K562 (cell line): ENCODE measurements around the gene OR5P2. TPM values are rescaled to one million over a fixed set of nuclear protein-coding genes. Genes with fewer than 3 reads are reported as not detected.

Source experiments
- ATAC-seq: fragments of 200-7000 bp; cut with Tn5 transposase; 3 replicates; pipeline ENCODE4 v1.9.1; 2020; ENCODE audit warnings: moderate library complexity
- BruUV-seq: library from RNA; stranded (reverse); fragments of 400-500 nt; replicated peaks from 2 replicates; lab custom pipeline; 2021; lab: Mats Ljungman, UMichigan
- CTCF ChIA-PET: fragments of 300-600 bp; formaldehyde crosslinking; extraction: SDS; loops from one replicate; lab custom pipeline; 2021; ENCODE audit warnings: low intra/inter-chr PET ratio; lab: Yijun Ruan, JAX
- POLR2A ChIA-PET: fragments of 300-600, 350-650 bp; sonication (Branson Sonifier 250); formaldehyde crosslinking; extraction: SDS; loops from one replicate; lab custom pipeline; 2021; ENCODE audit warnings: antibody characterized with exemption, inconsistent platforms; lab: Yijun Ruan, JAX
- DNase-seq, 4 experiments: peaks; one replicate each; pipeline versions ENCODE4 v3.0.0 to v3.0.0-alpha.2; 2011 to 2018; ENCODE audit warnings: low spot score in 3 of 4, mixed read lengths in 3 of 4; ENCODE audit errors: extremely low read depth in 1 of 4
- FAIRE-seq: peaks from 2 replicates; lab custom pipeline; 2011; peaks lifted over from hg19 to GRCh38; lab: Jason Lieb, UNC
- H2AFZ ChIP-seq: 2 replicates; pipeline ENCODE4 v1.6.0; 2011; ENCODE audit warnings: low read depth, low read length, control low read depth, inconsistent platforms
- H3K27ac ChIP-seq: fragments of 200-600 bp; 3 replicates; pipeline ENCODE4 v1.8.0; 2011; ENCODE audit warnings: low read depth, mild to moderate bottlenecking, control low read depth, inconsistent platforms, low read length, moderate library complexity, mixed read lengths; ENCODE audit errors: extremely low read depth
- H3K27me3 ChIP-seq, 2 experiments: fragments of 300-600 bp in 1 of 2; 2 replicates in 1 of 2; 3 replicates in 1 of 2; pipeline versions ENCODE4 v1.6.0 to v1.8.0; 2011; ENCODE audit warnings: inconsistent platforms in 2 of 2, low read length in 2 of 2, mild to moderate bottlenecking in 1 of 2, mixed read lengths in 1 of 2, moderate library complexity in 1 of 2; ENCODE audit not compliant: control insufficient read depth in 2 of 2, insufficient read depth in 2 of 2
- H3K36me3 ChIP-seq: fragments of 300-600 bp; 3 replicates; pipeline ENCODE4 v1.8.0; 2011; ENCODE audit warnings: mild to moderate bottlenecking, low read length, inconsistent platforms; ENCODE audit not compliant: control insufficient read depth, insufficient read depth
- H3K4me1 ChIP-seq, 2 experiments: fragments of 200-600 bp in 1 of 2; replicated peaks in 1 of 2; 2 replicates in 1 of 2; 3 replicates in 1 of 2; pipeline versions ENCODE4 v1.5.1 to v1.8.0; 2011; ENCODE audit warnings: inconsistent platforms in 2 of 2, low read length in 2 of 2, mild to moderate bottlenecking in 1 of 2, mixed read lengths in 1 of 2, moderate library complexity in 1 of 2; ENCODE audit not compliant: control insufficient read depth in 2 of 2, insufficient read depth in 2 of 2
- H3K4me2 ChIP-seq: 2 replicates; pipeline ENCODE4 v1.6.1; 2011; ENCODE audit warnings: low read length, control low read depth, inconsistent platforms, mixed read lengths; ENCODE audit not compliant: insufficient read depth
- H3K4me3 ChIP-seq: fragments of 200-600 bp; sonication (generic), shearing (Covaris generic); 2 replicates; pipeline ENCODE4 v1.5.1; 2016; ENCODE audit warnings: control low read depth, inconsistent platforms
- H3K79me2 ChIP-seq: fragments of 200-600 bp; 3 replicates; pipeline ENCODE4 v1.8.0; 2011; ENCODE audit warnings: low read length, inconsistent platforms; ENCODE audit not compliant: control insufficient read depth, insufficient read depth
- H3K9ac ChIP-seq, 2 experiments: 2 replicates each; pipeline versions ENCODE4 v1.6.0 to v1.6.1; 2011; ENCODE audit warnings: low read depth in 2 of 2, low read length in 2 of 2, control low read depth in 1 of 2, inconsistent platforms in 1 of 2, mild to moderate bottlenecking in 1 of 2, mixed read lengths in 1 of 2; ENCODE audit not compliant: insufficient read depth in 1 of 2
- H3K9me1 ChIP-seq: one replicate; pipeline ENCODE4 v1.6.0; 2011; ENCODE audit warnings: inconsistent platforms, mild to moderate bottlenecking, low read length, moderate library complexity; ENCODE audit not compliant: control insufficient read depth, insufficient read depth
- H3K9me3 ChIP-seq: replicated peaks from 2 replicates; pipeline ENCODE4 v1.5.1; 2011; ENCODE audit warnings: low read depth, low read length, inconsistent platforms; ENCODE audit not compliant: control insufficient read depth, insufficient read depth
- H4K20me1 ChIP-seq: replicated peaks from 2 replicates; pipeline ENCODE4 v1.6.1; 2011; ENCODE audit warnings: low read length, inconsistent platforms, mixed read lengths; ENCODE audit not compliant: control insufficient read depth, insufficient read depth
- NELFE ChIP-seq: IDR thresholded peaks from 2 replicates; pipeline ENCODE4 v1.6.1; 2011; ENCODE audit warnings: mild to moderate bottlenecking; ENCODE audit not compliant: insufficient read depth, insufficient read length
- NONO ChIP-seq, 2 experiments: fragments of 200-400 bp in 1 of 2; fragments of 450-650 bp in 1 of 2; formaldehyde crosslinking in 1 of 2; IDR thresholded peaks; 2 replicates each; pipeline ENCODE4 v1.6.1; 2017; ENCODE audit warnings: low read depth in 2 of 2, mild to moderate bottlenecking in 2 of 2, moderate library complexity in 2 of 2, low read length in 1 of 2
- NR2C1 ChIP-seq, 2 experiments: fragments of 450-650 bp; IDR thresholded peaks; 2 replicates each; pipeline ENCODE4 v1.6.1; 2017; ENCODE audit warnings: mild to moderate bottlenecking in 2 of 2, antibody characterized with exemption in 1 of 2, inconsistent platforms in 1 of 2, missing compliant biosample characterization in 1 of 2, missing genetic modification characterization in 1 of 2
- RBM22 ChIP-seq: fragments of 200-400 bp; formaldehyde crosslinking; IDR thresholded peaks from 2 replicates; pipeline ENCODE4 v1.6.1; 2018; ENCODE audit warnings: low read length, low read depth; ENCODE audit not compliant: poor library complexity, severe bottlenecking
- TAF1 ChIP-seq: IDR thresholded peaks from 2 replicates; pipeline ENCODE4 v1.6.1; 2011; ENCODE audit warnings: mild to moderate bottlenecking, low read length, moderate library complexity; ENCODE audit not compliant: insufficient read depth, control insufficient read depth, severe bottlenecking; ENCODE audit errors: extremely low read depth
- WHSC1 ChIP-seq: IDR thresholded peaks from one replicate; pipeline ENCODE4 v1.6.1; 2012; ENCODE audit warnings: low read length, control low read depth, inconsistent platforms
- YBX1 ChIP-seq: fragments of 450-650 bp; IDR thresholded peaks from 2 replicates; pipeline ENCODE4 v1.7.1; 2016; ENCODE audit warnings: mild to moderate bottlenecking
- ZNF253 ChIP-seq: fragments of 250-450 bp; sonication (Bioruptor Pico); conservative IDR thresholded peaks from 2 replicates; pipeline ENCODE4 v1.6.1; 2021; ENCODE audit warnings: mild to moderate bottlenecking
- ZNF707 ChIP-seq: fragments of 250-450 bp; sonication (Bioruptor Pico); conservative IDR thresholded peaks from 2 replicates; pipeline ENCODE4 v1.8.0; 2022; ENCODE audit warnings: inconsistent platforms, mild to moderate bottlenecking, moderate library complexity
- ZNF764 ChIP-seq: fragments of 250-450 bp; sonication (Bioruptor Pico); IDR thresholded peaks from 2 replicates; pipeline ENCODE4 v1.4.0; 2020; ENCODE audit warnings: low read depth, mild to moderate bottlenecking, moderate library complexity
- WGBS: fragments of 100-300 bp; shearing (Covaris generic); methylation state at CpG from one replicate; pipeline ENCODE4 v1.1.6; 2016; ENCODE audit warnings: low coverage, mixed read lengths; ENCODE audit not compliant: insufficient coverage; ENCODE audit errors: missing lambda C conversion rate; 5-methylcytosine and 5-hydroxymethylcytosine counted together
- in situ Hi-C: fragments of 300-500 bp; cut with MboI; formaldehyde crosslinking; loops from 4 replicates; pipeline ENCODE4 v1.15.0; 2018; ENCODE audit warnings: inconsistent platforms, mixed read lengths
- intact Hi-C: fragments of 100-400 bp; cut with micrococcal nuclease; formaldehyde crosslinking; loops from 2 replicates; pipeline ENCODE4 v1.14.2; 2022
- polyA plus RNA-seq, 8 experiments: library from polyadenylated mRNA; depleted of rRNA in 4 of 8; stranded (reverse) in 5 of 8; unstranded in 3 of 8; fragments of >200 nt; fragmentation: Nextera tagmentation in 2 of 8; fragmentation: Illumina TruSeq in 1 of 8; extraction: Ambion mirVana in 2 of 8; extraction: Trizol in 1 of 8; gene quantifications; 2 replicates each; pipeline versions ENCODE4 v1.2.1 to v1.2.3, GENCODE V29; 2011 to 2014; ENCODE audit warnings: inconsistent platforms in 1 of 8, missing spikeins in 1 of 8
- total RNA-seq, 7 experiments: library from RNA; depleted of rRNA in 6 of 7; stranded (reverse); fragments of >200 nt in 6 of 7; fragmentation: Illumina TruSeq in 2 of 7; extraction: Trizol in 2 of 7; gene quantifications; 2 replicates each; pipeline versions ENCODE4 v1.2.1 to v1.2.3, GENCODE V29; 2011 to 2021; ENCODE audit warnings: low replicate concordance in 1 of 7
- TF ChIP-seq, protein P1 (sequence below): fragments of 450-650 bp; IDR thresholded peaks from 2 replicates; pipeline ENCODE4 v1.6.1; 2018; ENCODE audit warnings: mild to moderate bottlenecking, low read depth; ENCODE audit not compliant: partially characterized antibody
- TF ChIP-seq, protein P2 (sequence below): sonication (generic); formaldehyde crosslinking; IDR thresholded peaks from 2 replicates; pipeline ENCODE4 v1.8.0; 2022; ENCODE audit warnings: mild to moderate bottlenecking, missing genetic modification reagents
- TF ChIP-seq, protein P3 (sequence below), 2 experiments: IDR thresholded peaks in 1 of 2; conservative IDR thresholded peaks in 1 of 2; 2 replicates each; pipeline ENCODE4 v1.6.1; 2016; ENCODE audit warnings: low read depth in 2 of 2, mild to moderate bottlenecking in 1 of 2, missing compliant biosample characterization in 1 of 2, missing genetic modification characterization in 1 of 2, moderate library complexity in 1 of 2

OR5P2 gene
- total and polyA plus RNA-seq, 9 of the 15 experiments (the other 6 are each of a cell fraction or from before 2014, with no cell fraction given) = not detected

DNA sequence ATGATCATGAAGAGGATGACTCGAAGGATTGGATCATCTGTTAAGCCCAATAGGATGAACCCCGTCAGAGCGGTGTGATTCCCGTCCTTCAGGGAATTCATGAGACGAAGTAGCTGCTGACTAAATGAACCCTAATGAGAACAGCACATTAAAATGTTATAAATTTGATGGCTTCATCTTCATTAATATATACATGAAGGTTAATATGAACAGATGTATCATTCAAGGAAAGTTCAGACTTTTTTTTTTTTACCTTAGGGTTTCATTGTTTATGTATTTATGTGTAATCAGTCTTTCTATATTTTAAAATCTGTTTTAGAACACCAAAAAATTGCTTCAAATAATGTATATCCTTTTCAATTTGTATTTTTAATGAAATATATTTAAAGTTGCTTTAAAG lies at the start of gene OR5P2 (continued):
- TF ChIP-seq, protein P1, sequence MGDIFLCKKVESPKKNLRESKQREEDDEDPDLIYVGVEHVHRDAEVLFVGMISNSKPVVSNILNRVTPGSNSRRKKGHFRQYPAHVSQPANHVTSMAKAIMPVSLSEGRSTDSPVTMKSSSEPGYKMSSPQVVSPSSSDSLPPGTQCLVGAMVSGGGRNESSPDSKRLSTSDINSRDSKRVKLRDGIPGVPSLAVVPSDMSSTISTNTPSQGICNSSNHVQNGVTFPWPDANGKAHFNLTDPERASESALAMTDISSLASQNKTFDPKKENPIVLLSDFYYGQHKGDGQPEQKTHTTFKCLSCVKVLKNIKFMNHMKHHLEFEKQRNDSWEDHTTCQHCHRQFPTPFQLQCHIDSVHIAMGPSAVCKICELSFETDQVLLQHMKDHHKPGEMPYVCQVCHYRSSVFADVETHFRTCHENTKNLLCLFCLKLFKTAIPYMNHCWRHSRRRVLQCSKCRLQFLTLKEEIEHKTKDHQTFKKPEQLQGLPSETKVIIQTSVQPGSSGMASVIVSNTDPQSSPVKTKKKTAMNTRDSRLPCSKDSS = no peak
- no peak for TF ChIP-seq NONO (IDR thresholded peaks at IDR 0.05; ENCODE audit: low read depth in 2 of 2, low read length in 1 of 2)
- no peak for TF ChIP-seq ZNF764 (CRISPR knock-in tag)
- no peak for TF ChIP-seq TAF1
- TF ChIP-seq, protein P2, sequence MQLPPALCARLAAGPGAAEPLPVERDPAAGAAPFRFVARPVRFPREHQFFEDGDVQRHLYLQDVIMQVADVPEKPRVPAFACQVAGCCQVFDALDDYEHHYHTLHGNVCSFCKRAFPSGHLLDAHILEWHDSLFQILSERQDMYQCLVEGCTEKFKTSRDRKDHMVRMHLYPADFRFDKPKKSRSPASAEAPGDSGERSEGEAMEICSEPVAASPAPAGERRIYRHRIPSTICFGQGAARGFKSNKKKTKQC (CRISPR knock-in tag) = no peak

DNA sequence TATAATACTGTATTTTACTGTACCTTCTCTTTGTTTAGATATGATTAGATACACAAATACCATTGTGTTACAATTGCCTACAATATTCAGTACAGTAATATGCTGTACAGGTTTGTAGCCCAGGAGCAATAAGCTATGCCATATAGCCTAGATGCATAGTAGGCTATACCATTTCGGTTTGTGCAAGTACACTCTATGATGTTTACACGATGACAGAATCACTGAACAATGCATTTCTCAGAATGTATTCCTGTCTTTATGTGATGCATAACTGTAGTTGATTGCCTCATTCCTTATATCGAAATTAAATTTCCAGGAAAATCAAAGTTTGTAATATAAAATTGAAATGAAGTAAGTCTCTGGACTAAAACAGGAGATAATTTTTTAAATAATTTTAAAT lies 49.3 kb upstream of the OR5P2 start:
- no peak overlapping the region for H3K4me3 ChIP-seq
- BruUV-seq = no TSS peak
- H3K36me3 ChIP-seq = no peaks in the 10 kb centered on the region
- ATAC-seq (no peak), FAIRE-seq (no peak), DNase-seq (no peak)
- ChIA-PET CTCF (no interaction called here), POLR2A (no interaction called here)
- no peaks in the 10 kb centered on the region for H3K9me3 ChIP-seq
- H2AFZ ChIP-seq = no peak overlapping the region
- H3K27me3 ChIP-seq = no peaks in the 10 kb centered on the region
- 2% methylated on average over 3 of the region's 3 CpGs for WGBS
- no peak overlapping the region for H3K9ac ChIP-seq
- no peaks in the 10 kb centered on the region for H3K9me1 ChIP-seq
- no peaks in the 10 kb centered on the region for H3K79me2 ChIP-seq
- in situ Hi-C loops = no loop called here
- H4K20me1 ChIP-seq = no peaks in the 10 kb centered on the region
- intact Hi-C loops = no loop called here
- H3K27ac ChIP-seq = no peak overlapping the region
- no peak overlapping the region for H3K4me2 ChIP-seq
- H3K4me1 ChIP-seq = no peaks in the 10 kb centered on the region
- no peak for TF ChIP-seq ZNF707 (CRISPR knock-in tag)
- TF ChIP-seq RBM22 = no peak
- no peak for TF ChIP-seq NELFE
- no peak for TF ChIP-seq ZNF253
- TF ChIP-seq, protein P3, sequence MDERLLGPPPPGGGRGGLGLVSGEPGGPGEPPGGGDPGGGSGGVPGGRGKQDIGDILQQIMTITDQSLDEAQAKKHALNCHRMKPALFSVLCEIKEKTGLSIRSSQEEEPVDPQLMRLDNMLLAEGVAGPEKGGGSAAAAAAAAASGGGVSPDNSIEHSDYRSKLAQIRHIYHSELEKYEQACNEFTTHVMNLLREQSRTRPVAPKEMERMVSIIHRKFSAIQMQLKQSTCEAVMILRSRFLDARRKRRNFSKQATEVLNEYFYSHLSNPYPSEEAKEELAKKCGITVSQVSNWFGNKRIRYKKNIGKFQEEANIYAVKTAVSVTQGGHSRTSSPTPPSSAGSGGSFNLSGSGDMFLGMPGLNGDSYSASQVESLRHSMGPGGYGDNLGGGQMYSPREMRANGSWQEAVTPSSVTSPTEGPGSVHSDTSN (CRISPR knock-in tag; IDR thresholded peaks at IDR 0.05; ENCODE audit: low read depth) = no peak
- TF ChIP-seq, protein P3 (tag; conservative IDR thresholded peaks at IDR 0.05; ENCODE audit: low read depth) = no peak
- no peak for TF ChIP-seq NR2C1 (IDR thresholded peaks at IDR 0.05)
- no peak for TF ChIP-seq NR2C1 (tag; IDR thresholded peaks at IDR 0.05)
- no peak for TF ChIP-seq WHSC1
- no peak for TF ChIP-seq YBX1
